Measurements from ENCODE around the gene PSKH1. TPM values are rescaled to one million over a fixed set of nuclear protein-coding genes. Genes with fewer than 3 reads are reported as not detected.

PSKH1 gene
- polyA plus RNA-seq, 2 of the 4 experiments (the other 2 are of a cell fraction): 15.1 to 15.8 TPM

GRCh38 chr16:67940446-67941089 lies 47.5 kb downstream of the PSKH1 start:
- CTCF ChIA-PET: interaction anchor here (0.6 to 5.2 kb wide), 10 partner anchors 12 to 382 kb away, joined by 3 to 54 read pairs (median 4); no protein-coding TSS in a partner anchor
- TF ChIP-seq NFE2L2 (conservative IDR thresholded peaks at IDR 0.05; ENCODE audit: low read length): no peak
- TF ChIP-seq HMGXB4 (CRISPR knock-in tag; IDR thresholded peaks at IDR 0.05; ENCODE audit: borderline replicate concordance): no peak
- TF ChIP-seq RFX5 (IDR thresholded peaks at IDR 0.05): no peak
- no peak for TF ChIP-seq MAX (IDR thresholded peaks at IDR 0.05)
- TF ChIP-seq RCOR1 (IDR thresholded peaks at IDR 0.05; ENCODE audit: low read depth, low read length): no peak
- no peak for TF ChIP-seq EP300 (IDR thresholded peaks at IDR 0.05)
- no peak for TF ChIP-seq ESRRA (IDR thresholded peaks at IDR 0.05; ENCODE audit: borderline replicate concordance, low read length)
- no peak for TF ChIP-seq CBX8 (IDR thresholded peaks at IDR 0.05)
- TF ChIP-seq HOXA7 (CRISPR knock-in tag; IDR thresholded peaks at IDR 0.05): no peak
- no peak for TF ChIP-seq ATOH8 (CRISPR knock-in tag; IDR thresholded peaks at IDR 0.05; ENCODE audit: low read depth)
- TF ChIP-seq RARB (CRISPR knock-in tag; IDR thresholded peaks at IDR 0.05): no peak
- TF ChIP-seq TP53 (CRISPR knock-in tag; IDR thresholded peaks at IDR 0.05): no peak
- TF ChIP-seq CTCF (IDR thresholded peaks at IDR 0.05): no peak
- TF ChIP-seq ZNF302 (CRISPR knock-in tag; IDR thresholded peaks at IDR 0.05): no peak
- TF ChIP-seq ZFP36 (IDR thresholded peaks at IDR 0.05; ENCODE audit: borderline replicate concordance, partially characterized antibody): no peak
- no peak for TF ChIP-seq ZSCAN20 (CRISPR knock-in tag; IDR thresholded peaks at IDR 0.05)
- TF ChIP-seq KDM5A (IDR thresholded peaks at IDR 0.05): no peak
- no peak for TF ChIP-seq HEYL (CRISPR knock-in tag; IDR thresholded peaks at IDR 0.05)
- TF ChIP-seq HOXB13 (CRISPR knock-in tag; IDR thresholded peaks at IDR 0.05; ENCODE audit: low read depth): no peak
- TF ChIP-seq USF2 (IDR thresholded peaks at IDR 0.05): no peak
- Histone ChIP-seq H3K27ac (no peak overlapping the region), H3K4me2 (no peak overlapping the region), H3K9me3 (no peaks in the 10 kb centered on the region), H3K4me3 (no peak overlapping the region), H3K4me1 (peaks cover 7% of the 10 kb centered on the region; the same call in 2 of the 3 replicates)
- no peak for DNase-seq (ENCODE audit: low read depth in 1 of 2, low spot score in 1 of 2)
- ATAC-seq: no peak
- 87% methylated on average over 5 of the region's 5 CpGs for whole genome bisulfite sequencing (ENCODE audit: missing lambda C conversion rate)
- POLR2A ChIA-PET: no interaction called here
- FAIRE-seq: no peak

- ChIA-PET POLR2A (no interaction called here), CTCF (interaction anchor here (0.6 to 5.2 kb wide), 24 partner anchors 9 to 420 kb away, joined by 3 to 54 read pairs (median 3); no protein-coding TSS in a partner anchor)
- H3K27ac ChIP-seq: no peak overlapping the region
- peaks cover 7% of the 10 kb centered on the region; the same call in 2 of the 3 replicates for H3K4me1 ChIP-seq
- H3K4me2 ChIP-seq: no peak overlapping the region
- WGBS (ENCODE audit: missing lambda C conversion rate): 74% methylated on average over 9 of the region's 9 CpGs
- H3K9me3 ChIP-seq: no peaks in the 10 kb centered on the region
- TF ChIP-seq POLR2AphosphoS2 (conservative IDR thresholded peaks at IDR 0.05; ENCODE audit: low read length) (0 out of 2 replicates have a peak, but pooled peaks have one; percentile 69), RFX5 (IDR thresholded peaks at IDR 0.05) (no peak), CEBPB (IDR thresholded peaks at IDR 0.05) (no peak)
- ATAC-seq (peak; percentile 4 to 11; a peak in 3 of 6 replicates), DNase-seq (ENCODE audit: low read depth in 1 of 2, low spot score in 1 of 2) (no peak), FAIRE-seq (no peak)
- no peak overlapping the region for H3K4me3 ChIP-seq
Observed at GRCh38 chr16:67941469-67942199, 48.6 kb downstream of the PSKH1 start.
